HL-60 (cell line): ENCODE measurements around the gene MPI.

Source experiments
- GABPA ChIP-seq: IDR thresholded peaks from 2 replicates; pipeline ENCODE4 v1.6.1; 2012; ENCODE audit warnings: low read depth
- POLR2AphosphoS5 ChIP-seq: IDR thresholded peaks from 2 replicates; pipeline ENCODE4 v1.6.1; 2012; ENCODE audit warnings: low read depth
- SPI1 ChIP-seq: IDR thresholded peaks from 2 replicates; pipeline ENCODE4 v1.6.1; 2012; ENCODE audit warnings: low read depth, mild to moderate bottlenecking, borderline replicate concordance
- TF ChIP-seq, protein P1 (sequence below): IDR thresholded peaks from one replicate; pipeline ENCODE4 v1.5.1; 2011; ENCODE audit warnings: low read length, control low read depth, inconsistent platforms; ENCODE audit not compliant: insufficient read depth
- TF ChIP-seq, protein P2 (sequence below): IDR thresholded peaks from 2 replicates; pipeline ENCODE4 v1.6.1; 2012; ENCODE audit warnings: low read depth; ENCODE audit not compliant: insufficient replicate concordance

DNA sequence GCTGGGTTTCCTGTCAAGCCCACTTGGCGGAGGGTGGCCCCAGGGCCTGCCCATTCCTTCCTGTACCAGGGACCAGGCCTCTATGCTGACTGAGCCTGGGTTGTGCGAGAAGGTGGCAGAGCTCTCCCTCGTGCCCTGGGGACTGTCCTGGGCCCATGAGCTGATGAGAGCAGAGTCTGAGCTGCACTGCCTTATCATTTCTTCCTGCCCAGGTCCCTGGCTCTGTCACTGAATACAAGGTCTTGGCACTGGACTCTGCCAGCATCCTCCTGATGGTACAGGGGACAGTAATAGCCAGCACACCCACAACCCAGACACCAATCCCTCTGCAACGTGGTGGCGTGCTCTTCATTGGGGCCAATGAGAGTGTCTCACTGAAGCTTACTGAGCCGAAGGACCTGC is 7.5 kb downstream of the MPI start:
- TF ChIP-seq POLR2AphosphoS5 (no peak), GABPA (no peak), SPI1 (no peak)
- TF ChIP-seq, protein P1, sequence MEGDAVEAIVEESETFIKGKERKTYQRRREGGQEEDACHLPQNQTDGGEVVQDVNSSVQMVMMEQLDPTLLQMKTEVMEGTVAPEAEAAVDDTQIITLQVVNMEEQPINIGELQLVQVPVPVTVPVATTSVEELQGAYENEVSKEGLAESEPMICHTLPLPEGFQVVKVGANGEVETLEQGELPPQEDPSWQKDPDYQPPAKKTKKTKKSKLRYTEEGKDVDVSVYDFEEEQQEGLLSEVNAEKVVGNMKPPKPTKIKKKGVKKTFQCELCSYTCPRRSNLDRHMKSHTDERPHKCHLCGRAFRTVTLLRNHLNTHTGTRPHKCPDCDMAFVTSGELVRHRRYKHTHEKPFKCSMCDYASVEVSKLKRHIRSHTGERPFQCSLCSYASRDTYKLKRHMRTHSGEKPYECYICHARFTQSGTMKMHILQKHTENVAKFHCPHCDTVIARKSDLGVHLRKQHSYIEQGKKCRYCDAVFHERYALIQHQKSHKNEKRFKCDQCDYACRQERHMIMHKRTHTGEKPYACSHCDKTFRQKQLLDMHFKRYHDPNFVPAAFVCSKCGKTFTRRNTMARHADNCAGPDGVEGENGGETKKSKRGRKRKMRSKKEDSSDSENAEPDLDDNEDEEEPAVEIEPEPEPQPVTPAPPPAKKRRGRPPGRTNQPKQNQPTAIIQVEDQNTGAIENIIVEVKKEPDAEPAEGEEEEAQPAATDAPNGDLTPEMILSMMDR: no peak
- TF ChIP-seq, protein P2, sequence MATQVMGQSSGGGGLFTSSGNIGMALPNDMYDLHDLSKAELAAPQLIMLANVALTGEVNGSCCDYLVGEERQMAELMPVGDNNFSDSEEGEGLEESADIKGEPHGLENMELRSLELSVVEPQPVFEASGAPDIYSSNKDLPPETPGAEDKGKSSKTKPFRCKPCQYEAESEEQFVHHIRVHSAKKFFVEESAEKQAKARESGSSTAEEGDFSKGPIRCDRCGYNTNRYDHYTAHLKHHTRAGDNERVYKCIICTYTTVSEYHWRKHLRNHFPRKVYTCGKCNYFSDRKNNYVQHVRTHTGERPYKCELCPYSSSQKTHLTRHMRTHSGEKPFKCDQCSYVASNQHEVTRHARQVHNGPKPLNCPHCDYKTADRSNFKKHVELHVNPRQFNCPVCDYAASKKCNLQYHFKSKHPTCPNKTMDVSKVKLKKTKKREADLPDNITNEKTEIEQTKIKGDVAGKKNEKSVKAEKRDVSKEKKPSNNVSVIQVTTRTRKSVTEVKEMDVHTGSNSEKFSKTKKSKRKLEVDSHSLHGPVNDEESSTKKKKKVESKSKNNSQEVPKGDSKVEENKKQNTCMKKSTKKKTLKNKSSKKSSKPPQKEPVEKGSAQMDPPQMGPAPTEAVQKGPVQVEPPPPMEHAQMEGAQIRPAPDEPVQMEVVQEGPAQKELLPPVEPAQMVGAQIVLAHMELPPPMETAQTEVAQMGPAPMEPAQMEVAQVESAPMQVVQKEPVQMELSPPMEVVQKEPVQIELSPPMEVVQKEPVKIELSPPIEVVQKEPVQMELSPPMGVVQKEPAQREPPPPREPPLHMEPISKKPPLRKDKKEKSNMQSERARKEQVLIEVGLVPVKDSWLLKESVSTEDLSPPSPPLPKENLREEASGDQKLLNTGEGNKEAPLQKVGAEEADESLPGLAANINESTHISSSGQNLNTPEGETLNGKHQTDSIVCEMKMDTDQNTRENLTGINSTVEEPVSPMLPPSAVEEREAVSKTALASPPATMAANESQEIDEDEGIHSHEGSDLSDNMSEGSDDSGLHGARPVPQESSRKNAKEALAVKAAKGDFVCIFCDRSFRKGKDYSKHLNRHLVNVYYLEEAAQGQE: no peak
